ENCODE results near the gene MEIS2.

- TF ChIP-seq POLR2A (IDR thresholded peaks at IDR 0.05; ENCODE audit: low read length): no peak
- no peak for TF ChIP-seq CTCF (IDR thresholded peaks at IDR 0.05)
- TF ChIP-seq RAD21 (conservative IDR thresholded peaks at IDR 0.05 in 1 of 2, IDR thresholded peaks at IDR 0.05 in 1 of 2): no peak
- no peak for TF ChIP-seq REST (IDR thresholded peaks at IDR 0.05)
- no peak for TF ChIP-seq CHD2 (IDR thresholded peaks at IDR 0.05; ENCODE audit: low read length, partially characterized antibody)
Observed at GRCh38 chr15:36903922-36904556, 196.3 kb downstream of the MEIS2 start.
